Endothelial cell of umbilical vein (primary cell): ENCODE data around the gene ERGIC1. TPM values are rescaled to one million over a fixed set of nuclear protein-coding genes. Genes with fewer than 3 reads are reported as not detected.
A peak's percentile ranks its signal among the peaks of the same experiment; 100 is the strongest.

Experiments used
- BruUV-seq: library from RNA; stranded (reverse); fragments of 400-500 nt; replicated peaks from 2 replicates; lab custom pipeline; 2021; lab: Mats Ljungman, UMichigan
- CTCF ChIA-PET: fragments of 300-600, 350-600 bp; sonication (Branson Sonifier 250); formaldehyde crosslinking; loops from one replicate; lab custom pipeline; 2021; ENCODE audit warnings: antibody characterized with exemption, inconsistent platforms; lab: Charles Lee
- POLR2A ChIA-PET: fragments of 300-600, 350-600 bp; sonication (Branson Sonifier 250); formaldehyde crosslinking; loops from one replicate; lab custom pipeline; 2021; ENCODE audit warnings: antibody characterized with exemption, inconsistent platforms; lab: Charles Lee
- DNase-seq: peaks from one replicate; pipeline ENCODE4 v3.0.0-alpha.2; 2011; ENCODE audit warnings: low read depth, low spot score
- FAIRE-seq: peaks from 2 replicates; lab custom pipeline; 2011; peaks lifted over from hg19 to GRCh38; lab: Jason Lieb, UNC
- H2AFZ ChIP-seq: 2 replicates; pipeline ENCODE4 v1.6.0; 2012; ENCODE audit warnings: low read depth, low read length, control low read depth, inconsistent platforms
- H3K27ac ChIP-seq: 2 replicates; pipeline ENCODE4 v1.5.1; 2011; ENCODE audit warnings: low read depth, mild to moderate bottlenecking, control low read depth, low read length, moderate library complexity; ENCODE audit not compliant: insufficient read depth
- H3K27me3 ChIP-seq, 2 experiments: 2 replicates each; pipeline versions ENCODE4 v1.6.0 to v1.6.1; 2011; ENCODE audit warnings: low read length in 2 of 2, mixed read lengths in 1 of 2; ENCODE audit not compliant: control insufficient read depth in 2 of 2, insufficient read depth in 2 of 2
- H3K36me3 ChIP-seq, 2 experiments: 2 replicates in 1 of 2; 3 replicates in 1 of 2; pipeline ENCODE4 v1.5.1; 2011; ENCODE audit warnings: low read length in 2 of 2, mild to moderate bottlenecking in 1 of 2, moderate library complexity in 1 of 2; ENCODE audit not compliant: control insufficient read depth in 2 of 2, insufficient read depth in 2 of 2; ENCODE audit errors: extremely low read depth in 1 of 2
- H3K4me1 ChIP-seq: 3 replicates; pipeline ENCODE4 v1.5.1; 2011; ENCODE audit warnings: mild to moderate bottlenecking, low read length; ENCODE audit not compliant: control insufficient read depth, insufficient read depth; ENCODE audit errors: extremely low read depth
- H3K4me2 ChIP-seq: 2 replicates; pipeline ENCODE4 v1.6.1; 2011; ENCODE audit warnings: low read length, control low read depth, mixed read lengths; ENCODE audit not compliant: insufficient read depth
- H3K4me3 ChIP-seq, 3 experiments: fragments of 200-600 bp in 1 of 3; sonication (generic), shearing (Covaris generic) in 1 of 3; replicated peaks in 1 of 3; 2 replicates each; pipeline ENCODE4 v1.5.1; 2011 to 2016; ENCODE audit warnings: control low read depth in 3 of 3, low read length in 3 of 3, mild to moderate bottlenecking in 2 of 3, inconsistent platforms in 1 of 3, low read depth in 1 of 3, moderate library complexity in 1 of 3; ENCODE audit not compliant: insufficient read depth in 1 of 3
- H3K79me2 ChIP-seq: 2 replicates; pipeline ENCODE4 v1.6.0; 2012; ENCODE audit warnings: low read length, inconsistent platforms; ENCODE audit not compliant: control insufficient read depth, insufficient read depth
- H3K9ac ChIP-seq: replicated peaks from 2 replicates; pipeline ENCODE3; 2011; ENCODE audit warnings: low read length, control low read depth; ENCODE audit not compliant: insufficient read depth; ENCODE audit errors: extremely low read depth
- H3K9me1 ChIP-seq: replicated peaks from 3 replicates; pipeline ENCODE4 v1.6.0; 2011; ENCODE audit warnings: mild to moderate bottlenecking, low read length; ENCODE audit not compliant: control insufficient read depth, insufficient read depth; ENCODE audit errors: extremely low read depth
- H3K9me3 ChIP-seq: replicated peaks from 2 replicates; pipeline ENCODE4 v1.5.1; 2012; ENCODE audit warnings: low read length, inconsistent platforms; ENCODE audit not compliant: control insufficient read depth, insufficient read depth
- H4K20me1 ChIP-seq: replicated peaks from 2 replicates; pipeline ENCODE3; 2011; ENCODE audit warnings: mild to moderate bottlenecking, low read length; ENCODE audit not compliant: control insufficient read depth, insufficient read depth; ENCODE audit errors: extremely low read depth
- EZH2 ChIP-seq: IDR thresholded peaks from 2 replicates; pipeline ENCODE4 v1.6.1; 2012; ENCODE audit warnings: borderline replicate concordance, low read depth, mild to moderate bottlenecking, moderate library complexity, low read length, inconsistent platforms; ENCODE audit not compliant: severe bottlenecking
- FOS ChIP-seq: IDR thresholded peaks from 2 replicates; pipeline ENCODE4 v1.6.1; 2011; ENCODE audit warnings: mild to moderate bottlenecking, low read length, moderate library complexity, borderline replicate concordance; ENCODE audit not compliant: insufficient read depth
- GATA2 ChIP-seq: IDR thresholded peaks from 2 replicates; pipeline ENCODE4 v1.7.0; 2011; ENCODE audit warnings: low read depth, mild to moderate bottlenecking, moderate library complexity, mixed read lengths, low read length; ENCODE audit not compliant: insufficient read length, insufficient read depth
- JUN ChIP-seq: IDR thresholded peaks from 2 replicates; pipeline ENCODE4 v1.6.1; 2011; ENCODE audit warnings: borderline replicate concordance, low read depth; ENCODE audit not compliant: insufficient read length, insufficient read depth
- MYC ChIP-seq: IDR thresholded peaks from one replicate; pipeline ENCODE4 v1.6.1; 2011; ENCODE audit warnings: mild to moderate bottlenecking, low read depth, low read length
- POLR2A ChIP-seq: IDR thresholded peaks from 2 replicates; pipeline ENCODE4 v1.6.1; 2012; ENCODE audit warnings: low read depth, mild to moderate bottlenecking, control low read depth, low read length
- POLR2AphosphoS5 ChIP-seq: IDR thresholded peaks from 2 replicates; pipeline ENCODE4 v1.6.1; 2012; ENCODE audit warnings: low read depth, mild to moderate bottlenecking, control low read depth, low read length, moderate library complexity; ENCODE audit not compliant: insufficient read depth
- dilution Hi-C: fragments of 300-500 bp; cut with MboI; formaldehyde crosslinking; loops from one replicate; pipeline ENCODE4 v1.15.0; 2019; ENCODE audit warnings: low sequenced_read_pairs; ENCODE audit not compliant: extremely low pct_ligation_motif_present
- intact Hi-C: fragments of 100-400 bp; cut with micrococcal nuclease; formaldehyde crosslinking; loops from one replicate; pipeline ENCODE4 v1.10.0; 2022
- polyA plus RNA-seq, 4 experiments: library from polyadenylated mRNA; depleted of rRNA in 3 of 4; stranded (reverse) in 3 of 4; unstranded in 1 of 4; fragments of >200 nt; gene quantifications; 2 replicates each; pipeline versions ENCODE4 v1.2.1 to v1.2.3, GENCODE V29; 2011 to 2012; ENCODE audit warnings: missing spikeins in 1 of 4
- total RNA-seq: library from RNA; stranded (reverse); gene quantifications from 2 replicates; pipeline ENCODE4 v1.2.3, GENCODE V29; 2021
- TF ChIP-seq, protein P1 (sequence below), 2 donors: IDR thresholded peaks; 1 replicate in 1 of 2; 2 replicates in 1 of 2; pipeline ENCODE4 v1.5.1; 2011; ENCODE audit warnings: low read length in 2 of 2, mild to moderate bottlenecking in 2 of 2, moderate library complexity in 2 of 2, control low read depth in 1 of 2, inconsistent platforms in 1 of 2, low read depth in 1 of 2; ENCODE audit not compliant: insufficient read depth in 1 of 2; ENCODE audit errors: extremely low read depth in 1 of 2
- TF ChIP-seq, protein P2 (sequence below): IDR thresholded peaks from 2 replicates; pipeline ENCODE4 v1.6.1; 2011; ENCODE audit not compliant: insufficient read depth, insufficient read length

The ERGIC1 gene
- total and polyA plus RNA-seq, 2 donors (not counting 3 experiments of a cell fraction or from before 2014, with no cell fraction given), result 105 to 109 TPM

DNA sequence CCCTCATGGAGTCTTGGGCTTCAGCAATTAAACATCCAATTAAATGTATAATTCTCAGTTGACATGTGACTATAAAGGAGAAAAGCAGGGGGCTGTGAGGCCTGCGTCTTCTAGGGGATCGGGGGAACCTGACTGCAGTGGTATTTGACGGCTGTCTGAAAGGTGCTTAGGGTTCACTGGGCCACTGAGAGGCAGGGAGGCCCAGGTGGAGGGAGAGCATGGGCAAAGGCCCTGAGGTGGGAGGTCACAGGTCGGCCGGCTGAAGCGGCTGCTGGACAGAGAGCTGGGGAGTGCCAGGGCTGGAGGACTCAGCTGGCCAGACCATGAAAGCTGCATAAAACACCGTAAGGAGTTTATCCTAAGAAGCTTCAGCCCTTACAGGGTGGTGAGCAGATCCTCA is 23.9 kb downstream of the ERGIC1 start:
- H4K20me1 ChIP-seq, result no peaks in the 10 kb centered on the region
- intact Hi-C loops, result loop anchor here (1.0 to 2.0 kb wide), 3 partner anchors 12 to 63 kb away; no protein-coding TSS in a partner anchor
- H3K9me1 ChIP-seq, result no peaks in the 10 kb centered on the region
- dilution Hi-C loops, result no loop called here
- no peaks in the 10 kb centered on the region for H3K36me3 ChIP-seq
- no peak overlapping the region for H3K4me2 ChIP-seq
- H3K9ac ChIP-seq, result peak overlapping the region; percentile 82
- no peak overlapping the region for H2AFZ ChIP-seq
- no peaks in the 10 kb centered on the region for H3K9me3 ChIP-seq
- peaks cover 68% of the 10 kb centered on the region for H3K4me1 ChIP-seq
- no peak overlapping the region for H3K4me3 ChIP-seq
- no peak for TF ChIP-seq JUN
- no peak for TF ChIP-seq MYC
- TF ChIP-seq POLR2AphosphoS5, result no peak
- TF ChIP-seq POLR2A, result no peak
- no peak for TF ChIP-seq FOS
- no peak for TF ChIP-seq EZH2
- TF ChIP-seq, protein P1, sequence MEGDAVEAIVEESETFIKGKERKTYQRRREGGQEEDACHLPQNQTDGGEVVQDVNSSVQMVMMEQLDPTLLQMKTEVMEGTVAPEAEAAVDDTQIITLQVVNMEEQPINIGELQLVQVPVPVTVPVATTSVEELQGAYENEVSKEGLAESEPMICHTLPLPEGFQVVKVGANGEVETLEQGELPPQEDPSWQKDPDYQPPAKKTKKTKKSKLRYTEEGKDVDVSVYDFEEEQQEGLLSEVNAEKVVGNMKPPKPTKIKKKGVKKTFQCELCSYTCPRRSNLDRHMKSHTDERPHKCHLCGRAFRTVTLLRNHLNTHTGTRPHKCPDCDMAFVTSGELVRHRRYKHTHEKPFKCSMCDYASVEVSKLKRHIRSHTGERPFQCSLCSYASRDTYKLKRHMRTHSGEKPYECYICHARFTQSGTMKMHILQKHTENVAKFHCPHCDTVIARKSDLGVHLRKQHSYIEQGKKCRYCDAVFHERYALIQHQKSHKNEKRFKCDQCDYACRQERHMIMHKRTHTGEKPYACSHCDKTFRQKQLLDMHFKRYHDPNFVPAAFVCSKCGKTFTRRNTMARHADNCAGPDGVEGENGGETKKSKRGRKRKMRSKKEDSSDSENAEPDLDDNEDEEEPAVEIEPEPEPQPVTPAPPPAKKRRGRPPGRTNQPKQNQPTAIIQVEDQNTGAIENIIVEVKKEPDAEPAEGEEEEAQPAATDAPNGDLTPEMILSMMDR (IDR thresholded peaks at IDR 0.05; ENCODE audit: extremely low read depth in 1 of 2, insufficient read depth in 1 of 2, low read depth in 1 of 2, low read length in 2 of 2), result no peak
- no peak for TF ChIP-seq GATA2
- TF ChIP-seq, protein P2, sequence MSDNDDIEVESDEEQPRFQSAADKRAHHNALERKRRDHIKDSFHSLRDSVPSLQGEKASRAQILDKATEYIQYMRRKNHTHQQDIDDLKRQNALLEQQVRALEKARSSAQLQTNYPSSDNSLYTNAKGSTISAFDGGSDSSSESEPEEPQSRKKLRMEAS, result no peak
- BruUV-seq, result no TSS peak
- no peak for FAIRE-seq
- CTCF ChIA-PET, result interaction anchor here (1.0 to 4.5 kb wide), 6 partner anchors 12 to 143 kb away, joined by 3 to 34 read pairs (median 6); no protein-coding TSS in a partner anchor
- no peak for DNase-seq
- peaks cover 40% of the 10 kb centered on the region for H3K79me2 ChIP-seq
- no peaks in the 10 kb centered on the region for H3K27me3 ChIP-seq
- POLR2A ChIA-PET, result interaction anchor here (4.0 kb wide), 1 partner anchor 88 kb away, joined by 60 read pairs; the partner anchor contains the start of gene DUSP1
- H3K27ac ChIP-seq, result peak overlapping the region; percentile 90
